G401 (cell line): ENCODE data around the gene PLEKHF1. TPM values are rescaled to one million over a fixed set of nuclear protein-coding genes. Genes with fewer than 3 reads are reported as not detected.
A peak's percentile ranks its signal among the peaks of the same experiment; 100 is the strongest.
"Not testable (repeated sequence)": the region's sequence is repeated elsewhere in the genome, so short reads cannot be mapped to it uniquely, and the experiment has no call there.

Experiments
- DNase-seq: peaks from one replicate; pipeline ENCODE4 v3.0.0-alpha.2; 2015; ENCODE audit warnings: low spot score
- in situ Hi-C: cut with HindIII; loops from 2 replicates; pipeline ENCODE4 v1.10.0; 2016; ENCODE audit warnings: low sequenced_read_pairs, mixed read lengths
- total RNA-seq: library from RNA; depleted of rRNA; stranded (reverse); fragments of >200 nt; shearing (Covaris generic); gene quantifications from 2 replicates; pipeline ENCODE4 v1.2.3, GENCODE V29; 2014; rRNA removed

PLEKHF1 gene, protein sequence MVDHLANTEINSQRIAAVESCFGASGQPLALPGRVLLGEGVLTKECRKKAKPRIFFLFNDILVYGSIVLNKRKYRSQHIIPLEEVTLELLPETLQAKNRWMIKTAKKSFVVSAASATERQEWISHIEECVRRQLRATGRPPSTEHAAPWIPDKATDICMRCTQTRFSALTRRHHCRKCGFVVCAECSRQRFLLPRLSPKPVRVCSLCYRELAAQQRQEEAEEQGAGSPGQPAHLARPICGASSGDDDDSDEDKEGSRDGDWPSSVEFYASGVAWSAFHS
- total RNA-seq = 23.8 and 26.3 TPM in 2 replicates

- in situ Hi-C loops = no loop called here
- peak; percentile 84 for DNase-seq
Observed at GRCh38 chr19:29665215-29665825, at the start of gene PLEKHF1. Gene PLEKHF1, plus strand, starts transcription at chr19:29665461. Its CDS starts 8,379 bp downstream, at chr19:29673840.

- in situ Hi-C loops = no loop called here
Observed at GRCh38 chr19:29615891-29616425, 49.3 kb upstream of the PLEKHF1 start.

DNA sequence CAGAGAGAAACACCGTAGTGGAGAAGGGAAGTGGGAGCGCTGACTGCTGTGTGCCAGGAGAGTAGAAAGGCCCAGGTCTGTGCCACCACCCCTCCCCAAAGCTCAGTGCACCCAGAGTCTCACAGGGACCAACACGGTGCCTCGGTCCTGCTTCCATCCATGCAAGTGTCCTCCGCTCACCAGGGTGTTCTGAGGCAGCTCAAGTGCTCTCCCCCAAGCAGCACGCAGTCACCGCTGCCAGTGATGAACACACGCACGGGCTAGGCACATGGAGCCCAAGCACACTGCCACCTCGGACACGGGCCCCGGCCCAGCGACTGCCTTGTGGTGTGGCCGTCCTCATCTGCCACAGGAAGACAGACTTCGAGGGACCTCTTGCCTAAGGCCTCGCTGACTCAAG, 48.7 kb upstream of the PLEKHF1 start:
- in situ Hi-C loops = no loop called here
- DNase-seq = no peak

More at GRCh38 chr19:29615891-29616425, 49.3 kb upstream of the PLEKHF1 start:
- DNase-seq = no peak

DNA sequence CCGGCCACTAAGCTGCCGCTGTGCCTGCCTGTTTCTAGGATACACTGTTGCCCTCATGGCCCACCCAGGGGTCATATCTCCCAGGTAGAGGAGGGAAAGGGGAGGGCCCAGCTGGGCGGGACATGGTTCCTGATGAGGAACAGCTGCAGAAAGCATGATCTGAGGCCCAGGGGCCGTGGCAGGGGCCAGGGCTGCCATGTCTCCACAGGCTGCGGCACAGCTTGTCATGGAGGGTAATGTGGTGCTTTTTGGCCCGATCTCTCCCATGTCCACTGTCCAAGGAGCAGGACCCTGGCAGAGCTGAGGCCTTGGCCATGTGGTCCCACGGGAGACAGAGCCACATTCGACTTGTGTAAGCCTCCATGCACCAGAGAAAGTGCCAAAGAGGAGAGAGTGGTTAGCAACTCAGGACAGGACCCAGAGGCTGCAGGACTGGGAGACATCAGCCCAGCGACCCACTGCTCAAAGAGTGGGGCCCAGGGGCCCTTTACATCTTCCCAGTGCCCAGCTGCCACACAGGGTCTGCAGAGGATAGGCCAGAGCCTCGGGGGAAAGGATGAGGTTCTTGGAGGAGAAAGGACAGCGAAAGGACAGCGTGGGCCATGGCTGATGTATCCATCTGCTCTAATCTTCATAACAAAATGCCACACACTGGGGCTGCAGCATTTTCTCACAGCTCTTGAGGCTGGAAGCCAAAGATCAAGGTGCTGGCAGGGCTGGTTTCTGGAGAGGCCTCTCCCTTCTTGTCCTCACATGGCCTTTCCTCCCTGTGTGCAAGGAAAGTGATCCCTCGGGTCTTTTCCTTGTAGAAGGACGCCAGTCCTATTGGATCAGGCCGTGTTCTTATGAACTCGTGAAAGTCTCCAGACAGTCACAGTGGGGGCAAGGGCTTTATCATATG, 47.6 kb upstream of the PLEKHF1 start:
- no peak for DNase-seq
- in situ Hi-C loops = no loop called here

GRCh38 chr19:29618434-29618833, 46.8 kb upstream of the PLEKHF1 start:
- in situ Hi-C loops = no loop called here
- no peak for DNase-seq

DNA sequence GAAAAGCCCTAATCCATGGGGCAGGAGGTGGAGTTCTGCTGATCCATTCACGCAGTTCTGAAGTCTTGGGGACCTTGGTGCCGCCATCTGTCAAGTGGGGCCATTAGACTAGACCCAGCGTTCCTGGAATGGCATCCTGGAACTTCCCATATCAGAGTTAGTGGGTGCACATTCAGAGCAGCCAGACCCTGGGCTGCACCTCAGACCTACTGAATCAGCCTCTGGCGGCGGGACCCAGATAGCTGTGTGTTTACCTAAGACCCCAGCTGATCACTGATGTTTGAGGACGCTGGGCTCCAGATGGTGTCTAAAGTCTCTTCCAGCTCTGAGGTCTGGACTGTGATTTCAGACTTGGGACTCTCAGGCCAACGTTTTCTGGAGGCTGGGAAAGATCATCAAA, 46.4 kb upstream of the PLEKHF1 start:
- in situ Hi-C loops = no loop called here
- no peak for DNase-seq

DNA sequence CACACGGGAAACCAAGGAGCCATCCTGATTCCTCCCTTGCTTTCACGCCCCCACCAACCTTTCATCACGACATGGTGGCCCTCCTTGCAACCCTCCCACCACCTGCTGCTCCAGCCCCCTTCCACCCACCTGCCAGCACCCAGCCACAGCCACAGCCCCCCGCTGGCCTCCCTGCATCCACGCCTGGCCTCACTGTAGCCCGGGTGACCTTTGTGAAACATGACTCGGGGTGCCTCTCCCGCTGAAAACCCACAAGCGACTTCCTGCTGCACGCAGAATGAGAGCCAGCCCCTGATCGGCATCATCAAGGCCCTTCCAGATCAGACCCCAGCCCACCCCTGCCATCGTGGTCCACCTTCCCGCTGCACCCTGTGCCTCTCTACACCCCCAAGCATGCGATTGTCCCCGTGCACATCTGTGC, 44.3 kb upstream of the PLEKHF1 start:
- no peak for DNase-seq
- in situ Hi-C loops = no loop called here

DNA sequence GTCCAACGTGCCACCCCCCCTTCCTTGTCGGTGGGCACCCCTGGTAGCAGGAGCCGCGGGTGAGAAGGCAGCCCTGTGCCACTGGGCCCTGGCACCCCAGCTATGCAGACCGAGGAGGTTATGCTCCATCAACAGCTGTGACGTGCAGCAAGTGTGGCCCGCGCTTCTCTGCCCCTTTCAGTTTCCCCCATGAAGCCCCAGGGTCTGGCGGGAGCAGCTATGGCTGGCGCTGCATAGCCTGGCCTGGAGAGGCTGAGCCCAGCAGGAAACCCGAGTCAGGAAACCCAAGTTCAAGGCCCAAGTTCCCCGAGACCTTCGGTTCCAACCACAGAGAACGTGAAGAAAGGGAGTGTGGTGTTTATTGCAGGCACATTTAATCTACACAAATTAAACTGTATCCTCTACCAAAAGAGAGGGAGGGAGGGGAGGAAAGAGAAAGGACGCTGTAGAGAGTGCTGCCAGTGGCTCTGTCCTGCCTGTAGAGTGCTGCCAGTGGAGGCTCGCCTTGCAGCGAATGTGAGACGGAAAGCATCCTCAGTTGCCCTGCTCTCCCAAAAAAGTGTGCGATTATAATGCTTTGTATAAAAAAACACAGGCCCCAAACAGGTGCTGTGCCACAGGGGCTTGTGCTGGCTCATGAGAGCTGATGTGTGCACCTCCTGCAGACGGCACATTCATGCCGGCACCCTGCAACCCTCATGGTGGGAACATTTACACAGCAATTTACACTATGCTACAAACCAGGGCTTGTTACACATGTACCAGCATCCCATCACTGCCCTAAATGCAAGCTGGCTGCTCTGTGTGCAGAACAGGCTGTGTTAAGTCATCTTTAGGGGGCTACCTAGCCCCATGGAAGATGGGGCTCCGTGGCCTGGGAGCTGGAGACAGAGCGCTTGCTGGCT, 42.8 kb upstream of the PLEKHF1 start:
- DNase-seq = no peak
- in situ Hi-C loops = no loop called here

GRCh38 chr19:29623726-29624488, 41.4 kb upstream of the PLEKHF1 start:
- in situ Hi-C loops = no loop called here
- DNase-seq = no peak

DNA sequence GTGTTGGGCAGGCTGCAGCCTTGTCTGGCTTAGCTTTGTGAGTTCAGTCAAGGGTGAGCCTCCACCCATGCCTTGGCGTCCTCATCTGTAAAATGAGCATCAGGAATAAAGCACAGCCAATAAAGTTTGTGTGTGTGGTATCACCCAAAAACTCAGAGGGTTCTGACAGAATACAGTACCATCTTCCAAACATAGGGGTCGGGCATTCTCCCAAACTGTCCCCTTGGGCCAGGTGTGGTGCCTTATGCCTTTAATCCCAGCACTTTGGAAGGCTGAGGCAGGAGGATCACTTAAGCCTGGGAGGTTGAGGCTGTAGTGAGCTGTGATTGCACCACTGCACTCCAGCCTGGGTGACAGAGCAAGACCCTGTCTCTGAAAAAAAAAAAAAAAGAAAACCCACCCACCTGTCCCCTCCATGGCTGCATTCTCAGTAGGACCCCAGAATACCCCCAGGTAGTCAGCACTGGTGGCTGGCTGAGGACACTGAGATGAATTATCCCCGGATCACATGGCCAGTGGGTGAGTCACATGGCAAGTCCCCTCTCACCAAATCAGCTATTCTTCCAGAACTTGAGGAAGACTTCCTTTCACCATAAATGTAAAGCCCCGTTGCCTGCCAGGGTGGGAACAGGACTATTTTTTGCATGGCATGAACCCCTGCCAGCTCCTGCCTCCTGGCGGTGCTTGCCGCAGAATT, 40.6 kb upstream of the PLEKHF1 start:
- no peak for DNase-seq
- in situ Hi-C loops = no loop called here

DNA sequence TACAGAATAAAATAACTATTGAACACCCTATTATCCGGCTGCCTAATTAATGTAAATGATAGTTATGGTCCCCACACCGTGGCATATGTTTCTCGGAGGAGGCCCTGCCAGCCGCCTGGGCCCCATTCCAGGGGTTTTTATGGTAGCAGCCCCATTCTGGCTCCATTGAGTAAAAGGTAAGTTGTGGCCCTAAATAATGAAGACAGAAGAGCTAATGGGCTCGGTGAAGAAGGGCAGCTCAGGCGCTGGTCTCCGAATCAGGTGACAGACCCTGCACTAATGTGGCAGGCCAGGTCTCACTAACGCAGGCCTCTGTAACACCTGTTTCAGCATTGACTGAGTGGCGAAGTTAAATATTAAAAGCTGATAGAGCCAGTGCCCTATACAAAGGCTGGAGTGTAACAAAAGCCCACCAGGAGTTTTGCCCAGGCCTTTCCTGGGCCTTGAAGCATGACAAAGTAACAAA, 40.0 kb upstream of the PLEKHF1 start:
- in situ Hi-C loops = no loop called here
- DNase-seq = no peak

DNA sequence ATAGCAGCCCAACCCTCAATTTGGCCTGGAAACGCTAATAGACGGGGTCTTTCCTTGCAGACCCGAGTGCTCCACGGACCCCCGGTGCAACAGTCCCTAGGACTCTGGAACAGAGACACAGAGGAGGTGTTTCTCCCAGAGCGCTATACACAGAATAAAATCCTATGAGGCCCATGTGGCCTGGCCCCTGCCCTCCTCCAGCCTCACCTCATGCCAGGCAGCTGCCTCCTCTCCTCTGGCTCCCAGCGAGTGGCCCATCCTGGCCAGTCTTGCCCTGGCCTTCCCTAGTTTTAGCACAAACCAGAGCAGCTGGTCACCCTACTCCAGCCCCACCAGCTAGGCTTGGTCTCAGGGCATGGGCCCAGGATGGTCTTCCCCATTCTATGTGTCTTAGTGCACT, 38.9 kb upstream of the PLEKHF1 start:
- in situ Hi-C loops = no loop called here
- no peak for DNase-seq

- DNase-seq = not testable (repeated sequence)
Observed at GRCh38 chr19:29626832-29627231, 38.4 kb upstream of the PLEKHF1 start.

GRCh38 chr19:29628661-29629385, 36.4 kb upstream of the PLEKHF1 start:
- DNase-seq = no peak
- in situ Hi-C loops = no loop called here

More at GRCh38 chr19:29626832-29627231, 38.4 kb upstream of the PLEKHF1 start:
- in situ Hi-C loops = not testable (repeated sequence)

GRCh38 chr19:29629836-29630534, 35.3 kb upstream of the PLEKHF1 start:
- no peak for DNase-seq
- in situ Hi-C loops = no loop called here

DNA sequence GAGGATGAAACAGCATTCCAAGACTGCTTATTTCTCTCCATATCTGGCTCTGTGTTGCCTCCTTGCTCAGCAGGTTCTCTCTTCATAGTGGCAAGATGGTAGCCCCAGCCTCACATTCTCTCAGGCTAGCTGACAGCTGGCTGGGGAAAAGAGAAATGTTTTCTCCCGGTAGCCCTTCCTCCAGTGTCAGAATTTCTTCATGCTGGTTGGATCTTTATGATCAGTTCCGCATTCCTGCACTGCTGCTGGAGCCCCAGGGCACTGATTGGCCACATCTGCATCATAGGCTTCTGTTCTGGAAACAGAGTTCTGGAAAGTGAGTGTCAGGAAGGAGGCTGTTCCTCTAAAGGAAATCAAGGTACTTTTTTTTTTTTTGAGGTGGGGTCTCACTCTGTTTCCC, 34.6 kb upstream of the PLEKHF1 start:
- DNase-seq = no peak
- in situ Hi-C loops = no loop called here
